HG02943 (cell line): ENCODE data around the gene CASTOR1.

Experiments used
- ATAC-seq: cut with Tn5 transposase; IDR thresholded peaks from one replicate; pipeline ENCODE4 v1.9.1; 2021; ENCODE audit warnings: mild to moderate bottlenecking, low read depth, moderate library complexity; ENCODE audit not compliant: unreplicated experiment

Gene CASTOR1

GRCh38 chr22:30320021-30320556, 30.8 kb upstream of the CASTOR1 start:
- no peak for ATAC-seq

- ATAC-seq = no peak
Observed at GRCh38 chr22:30318799-30319419, 29.6 kb upstream of the CASTOR1 start.

- no peak for ATAC-seq
Observed at GRCh38 chr22:30317778-30318177, 28.5 kb upstream of the CASTOR1 start.

- no peak for ATAC-seq
Observed at GRCh38 chr22:30315962-30316576, 26.8 kb upstream of the CASTOR1 start.

- no peak for ATAC-seq
Observed at GRCh38 chr22:30314915-30315314, 25.6 kb upstream of the CASTOR1 start.

- ATAC-seq = no peak
Observed at GRCh38 chr22:30313527-30314363, 24.4 kb upstream of the CASTOR1 start.

- no peak for ATAC-seq
Observed at GRCh38 chr22:30312053-30312452, 22.7 kb upstream of the CASTOR1 start.

GRCh38 chr22:30310881-30311771, 21.8 kb upstream of the CASTOR1 start:
- no peak for ATAC-seq

- ATAC-seq = no peak
Observed at GRCh38 chr22:30309951-30310741, 20.8 kb upstream of the CASTOR1 start.

- no peak for ATAC-seq
Observed at GRCh38 chr22:30308518-30309230, 19.4 kb upstream of the CASTOR1 start.

- no peak for ATAC-seq
Observed at GRCh38 chr22:30308093-30308492, 18.8 kb upstream of the CASTOR1 start.

GRCh38 chr22:30307041-30307574, 17.8 kb upstream of the CASTOR1 start:
- ATAC-seq = no peak

- ATAC-seq = no peak
Observed at GRCh38 chr22:30306627-30307011, 17.3 kb upstream of the CASTOR1 start.

- no peak for ATAC-seq
Observed at GRCh38 chr22:30305906-30306626, 16.8 kb upstream of the CASTOR1 start.

- ATAC-seq = no peak
Observed at GRCh38 chr22:30305519-30305905, 16.2 kb upstream of the CASTOR1 start.

- no peak for ATAC-seq
Observed at GRCh38 chr22:30304495-30305244, 15.4 kb upstream of the CASTOR1 start.

GRCh38 chr22:30302810-30303138, 13.5 kb upstream of the CASTOR1 start:
- ATAC-seq = no peak
